ENCODE data around the gene RER1.

The RER1 gene

DNA sequence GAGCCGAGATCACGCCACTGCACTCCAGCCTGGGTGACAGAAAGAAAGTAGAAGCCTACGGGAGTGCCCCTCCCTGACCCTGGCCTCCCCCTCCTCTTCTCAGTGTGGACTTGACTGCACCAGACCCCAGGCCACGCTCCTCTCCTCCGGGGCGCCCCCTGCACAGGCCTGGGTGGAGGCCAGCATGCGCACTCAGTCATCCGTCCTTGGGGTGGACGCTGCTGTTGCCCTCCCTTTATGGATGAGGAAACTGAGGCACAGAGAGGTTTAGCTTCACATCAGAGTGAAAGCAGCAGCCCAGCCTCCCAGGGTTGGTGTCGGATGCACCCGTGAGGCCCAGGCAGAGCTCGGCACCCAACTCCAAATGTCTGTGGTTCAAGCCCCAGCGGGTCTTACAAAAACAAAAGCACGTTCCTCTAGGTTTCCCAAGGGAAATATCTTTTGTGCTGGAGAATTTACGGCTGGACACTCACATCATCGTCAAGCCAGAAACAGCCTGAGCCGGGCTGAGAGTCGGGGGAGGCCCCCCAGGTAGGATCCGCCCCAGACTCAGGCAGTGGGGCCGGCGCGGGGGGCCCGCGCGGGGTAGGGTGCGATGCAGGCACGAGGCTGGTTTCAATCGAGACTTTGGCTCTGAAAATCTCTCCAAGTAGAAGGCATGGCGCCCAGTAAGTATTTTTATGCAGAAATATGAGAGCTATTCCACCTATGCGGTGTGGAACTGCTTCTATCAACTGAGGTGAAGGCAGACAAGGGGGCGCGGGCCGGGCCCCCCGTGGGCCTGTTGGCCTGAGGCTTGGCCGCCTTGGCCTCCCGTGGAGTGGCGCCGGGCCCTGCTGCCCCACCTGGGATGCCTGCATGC is 36.9 kb upstream of the RER1 start:
- TF ChIP-seq, protein P1, sequence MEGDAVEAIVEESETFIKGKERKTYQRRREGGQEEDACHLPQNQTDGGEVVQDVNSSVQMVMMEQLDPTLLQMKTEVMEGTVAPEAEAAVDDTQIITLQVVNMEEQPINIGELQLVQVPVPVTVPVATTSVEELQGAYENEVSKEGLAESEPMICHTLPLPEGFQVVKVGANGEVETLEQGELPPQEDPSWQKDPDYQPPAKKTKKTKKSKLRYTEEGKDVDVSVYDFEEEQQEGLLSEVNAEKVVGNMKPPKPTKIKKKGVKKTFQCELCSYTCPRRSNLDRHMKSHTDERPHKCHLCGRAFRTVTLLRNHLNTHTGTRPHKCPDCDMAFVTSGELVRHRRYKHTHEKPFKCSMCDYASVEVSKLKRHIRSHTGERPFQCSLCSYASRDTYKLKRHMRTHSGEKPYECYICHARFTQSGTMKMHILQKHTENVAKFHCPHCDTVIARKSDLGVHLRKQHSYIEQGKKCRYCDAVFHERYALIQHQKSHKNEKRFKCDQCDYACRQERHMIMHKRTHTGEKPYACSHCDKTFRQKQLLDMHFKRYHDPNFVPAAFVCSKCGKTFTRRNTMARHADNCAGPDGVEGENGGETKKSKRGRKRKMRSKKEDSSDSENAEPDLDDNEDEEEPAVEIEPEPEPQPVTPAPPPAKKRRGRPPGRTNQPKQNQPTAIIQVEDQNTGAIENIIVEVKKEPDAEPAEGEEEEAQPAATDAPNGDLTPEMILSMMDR (conservative IDR thresholded peaks at IDR 0.05; ENCODE audit: low read depth, low read length) = no peak
- DNase-seq (ENCODE audit: low read depth) = peak; percentile 16
- no peak overlapping the region for H3K4me3 ChIP-seq (ENCODE audit: low read depth, low read length)

DNA sequence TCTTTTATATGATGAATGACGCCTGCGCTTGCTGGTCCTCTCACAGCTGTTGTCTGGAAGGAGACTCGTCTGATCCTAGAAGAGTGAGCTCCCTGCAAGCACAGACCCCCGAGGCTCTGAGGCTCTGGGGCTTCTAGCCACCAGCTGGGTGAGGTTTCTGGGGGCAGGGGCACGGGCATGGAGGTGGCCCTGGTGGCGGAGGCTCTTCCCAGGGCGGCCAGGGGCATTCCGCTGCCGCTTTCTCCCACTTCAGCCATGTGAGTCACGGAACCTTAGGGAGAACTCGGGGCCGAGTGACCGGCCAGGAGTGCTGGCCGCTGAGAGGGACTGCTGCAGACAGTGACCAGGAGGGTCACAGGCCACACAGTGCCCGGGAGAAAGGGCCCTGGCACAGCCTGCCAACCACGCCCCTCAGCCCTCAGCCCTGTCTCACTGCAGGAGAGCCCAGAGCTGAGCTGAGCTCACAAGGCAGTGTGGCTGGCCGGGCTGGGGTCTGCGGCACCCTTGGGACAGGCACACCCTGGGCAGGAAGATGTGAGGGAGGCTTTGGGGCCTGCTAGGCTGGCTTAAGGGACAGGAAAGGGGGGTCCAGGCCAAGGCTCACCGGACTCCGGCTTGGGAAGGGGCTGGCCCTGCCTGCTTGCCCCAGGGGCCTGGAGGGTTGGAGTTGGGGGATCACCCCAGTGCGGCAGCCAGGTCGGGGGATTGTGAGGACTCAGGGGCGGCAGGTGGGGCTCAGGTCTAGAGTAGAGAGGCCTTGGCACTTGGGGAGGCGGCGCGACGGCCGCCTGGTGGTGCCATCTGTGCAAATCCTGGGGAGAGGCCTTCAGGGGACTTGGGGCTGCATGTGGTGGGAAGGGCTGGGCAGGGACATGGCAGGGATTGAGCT is 36.0 kb upstream of the RER1 start:
- H3K4me3 ChIP-seq (ENCODE audit: low read depth, low read length) = no peak overlapping the region
- DNase-seq (ENCODE audit: low read depth) = no peak
- TF ChIP-seq, protein P1 (conservative IDR thresholded peaks at IDR 0.05; ENCODE audit: low read depth, low read length) = no peak

DNA sequence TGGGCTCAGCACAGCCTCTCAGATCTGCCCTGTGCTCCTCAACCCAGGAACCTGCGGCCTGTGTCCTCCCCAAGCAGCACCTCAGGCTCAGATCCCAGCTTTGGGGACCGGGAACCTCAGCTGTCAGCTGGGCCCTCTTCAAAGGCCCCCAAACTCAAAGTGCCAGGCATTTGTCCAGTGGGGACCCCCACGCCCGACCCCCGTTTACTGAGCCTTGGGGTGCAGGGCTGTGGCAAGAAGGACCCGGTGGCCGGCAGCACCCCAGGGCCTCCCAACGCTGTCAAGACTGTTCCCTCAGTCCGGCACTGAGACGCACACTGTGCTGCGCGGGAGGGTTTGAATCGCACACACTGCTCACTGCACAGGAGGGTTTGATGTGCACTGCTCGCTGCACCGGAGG is 35.2 kb upstream of the RER1 start:
- no peak for DNase-seq (ENCODE audit: low read depth)
- no peak overlapping the region for H3K4me3 ChIP-seq (ENCODE audit: low read depth, low read length)
- TF ChIP-seq, protein P1 (conservative IDR thresholded peaks at IDR 0.05; ENCODE audit: low read depth, low read length) = no peak

DNA sequence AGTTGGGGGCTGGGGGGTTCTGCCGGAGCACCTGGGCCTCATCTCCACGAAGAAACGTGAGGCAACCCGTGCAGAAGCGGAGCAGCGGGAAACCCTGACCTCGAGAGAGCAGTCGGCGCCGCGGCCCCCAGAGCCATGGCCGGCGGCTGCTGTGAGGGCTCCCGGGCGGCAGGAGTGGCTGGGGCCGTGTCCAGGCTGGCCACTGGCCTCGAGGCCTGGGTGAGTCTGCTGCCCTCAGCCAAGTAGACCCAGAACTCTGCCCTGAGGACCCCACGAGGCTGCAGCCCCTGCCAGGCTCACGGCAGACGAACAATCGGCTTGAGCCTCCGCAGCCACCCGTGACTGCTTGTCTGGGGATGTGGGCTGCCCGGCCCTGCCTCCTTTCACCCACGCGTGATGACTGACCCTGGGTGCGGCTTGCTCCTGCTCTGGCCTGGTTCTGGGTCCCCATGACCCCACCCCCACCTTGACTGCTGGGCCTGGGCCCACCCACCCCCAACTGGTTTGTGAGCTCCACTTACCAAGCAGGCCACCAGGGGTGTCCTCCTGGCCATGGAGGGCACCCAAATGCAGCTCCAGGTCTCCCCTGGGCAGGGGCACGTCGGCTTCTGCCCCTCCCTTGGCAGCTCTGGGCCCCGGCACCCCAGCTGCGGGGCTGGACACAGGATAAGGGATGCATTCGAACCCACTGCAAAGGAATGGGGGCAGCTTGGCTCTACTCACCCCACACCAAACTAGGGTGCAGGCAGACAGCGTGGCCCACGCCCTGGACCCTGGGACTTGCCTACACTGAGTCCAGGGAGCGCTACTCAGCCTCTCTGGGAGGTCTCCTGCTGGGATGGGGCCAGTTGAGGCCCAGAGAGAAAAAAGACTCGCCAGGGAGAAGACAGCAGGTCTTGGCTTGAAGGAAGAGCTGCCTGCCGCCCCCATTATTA is 34.5 kb upstream of the RER1 start:
- TF ChIP-seq, protein P1 (conservative IDR thresholded peaks at IDR 0.05; ENCODE audit: low read depth, low read length) = no peak
- no peak overlapping the region for H3K4me3 ChIP-seq (ENCODE audit: low read depth, low read length)
- DNase-seq (ENCODE audit: low read depth) = no peak

DNA sequence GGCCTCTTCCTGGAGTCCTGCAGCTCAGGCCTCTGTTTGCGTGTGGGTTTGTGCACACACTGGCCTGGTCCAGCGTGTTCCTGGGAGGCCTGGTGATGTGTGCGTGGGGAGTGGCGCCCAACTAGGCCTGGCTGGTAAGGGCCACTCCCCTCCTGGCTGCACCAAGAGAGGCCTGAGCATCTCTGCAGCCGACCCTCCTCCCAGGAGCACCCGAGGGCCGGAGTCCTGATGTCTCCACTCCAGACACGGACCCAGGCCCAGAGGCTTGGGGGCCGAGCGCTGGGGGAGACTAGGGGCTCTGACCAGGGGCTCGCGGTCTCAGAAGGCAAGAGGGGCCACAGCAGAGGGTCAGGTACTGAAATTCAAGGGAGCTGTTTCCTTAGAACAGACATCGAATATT is 33.6 kb upstream of the RER1 start:
- no peak for DNase-seq (ENCODE audit: low read depth)
- no peak overlapping the region for H3K4me3 ChIP-seq (ENCODE audit: low read depth, low read length)
- TF ChIP-seq, protein P1 (conservative IDR thresholded peaks at IDR 0.05; ENCODE audit: low read depth, low read length) = no peak
